HG03196 (cell line): ENCODE data around the gene ABL1.
"Not testable (repeated sequence)": the region's sequence is repeated elsewhere in the genome, so short reads cannot be mapped to it uniquely, and the experiment has no call there.

Experiments
- ATAC-seq: cut with Tn5 transposase; IDR thresholded peaks from one replicate; pipeline ENCODE4 v1.9.1; 2021; ENCODE audit not compliant: unreplicated experiment

ABL1 gene

GRCh38 chr9:130834371-130835336 lies at the start of gene ABL1:
ABL1 (plus strand) TSS chr9:130835254; CDS start chr9:130835447, 193 bp downstream.
- ATAC-seq = peak; percentile 51

- ATAC-seq = no peak
These were observed 49.0 kb upstream of the ABL1 start for GRCh38 chr9:130785940-130786508.

- ATAC-seq = no peak
These were observed 48.5 kb upstream of the ABL1 start for GRCh38 chr9:130786526-130786925.

GRCh38 chr9:130789747-130790672 lies 45.0 kb upstream of the ABL1 start:
- no peak for ATAC-seq

GRCh38 chr9:130791303-130791894 lies 43.7 kb upstream of the ABL1 start:
- ATAC-seq = no peak

- no peak for ATAC-seq
These were observed 41.5 kb upstream of the ABL1 start for GRCh38 chr9:130793589-130793988.

GRCh38 chr9:130794021-130794420 lies 41.0 kb upstream of the ABL1 start:
- not testable (repeated sequence) for ATAC-seq

- ATAC-seq = not testable (repeated sequence)
These were observed 40.6 kb upstream of the ABL1 start for GRCh38 chr9:130794423-130794822.

- no peak for ATAC-seq
These were observed 40.0 kb upstream of the ABL1 start for GRCh38 chr9:130794923-130795495.

- not testable (repeated sequence) for ATAC-seq
These were observed 31.9 kb upstream of the ABL1 start for GRCh38 chr9:130803116-130803515.

- no peak for ATAC-seq
These were observed 29.3 kb upstream of the ABL1 start for GRCh38 chr9:130805510-130806326.

GRCh38 chr9:130806327-130806716 lies 28.7 kb upstream of the ABL1 start:
- no peak for ATAC-seq

- ATAC-seq = no peak
These were observed 24.4 kb upstream of the ABL1 start for GRCh38 chr9:130810609-130811136.

- ATAC-seq = no peak
These were observed 19.7 kb upstream of the ABL1 start for GRCh38 chr9:130815242-130815808.

GRCh38 chr9:130817914-130818313 lies 17.1 kb upstream of the ABL1 start:
- no peak for ATAC-seq

- ATAC-seq = no peak
These were observed 14.8 kb upstream of the ABL1 start for GRCh38 chr9:130820135-130820738.

- ATAC-seq = no peak
These were observed 11.6 kb upstream of the ABL1 start for GRCh38 chr9:130823435-130823834.

- ATAC-seq = no peak
These were observed 11.0 kb upstream of the ABL1 start for GRCh38 chr9:130824079-130824478.
